ENCODE measurements around the gene PARD3B. TPM values are rescaled to one million over a fixed set of nuclear protein-coding genes. Genes with fewer than 3 reads are reported as not detected.

The PARD3B gene
- total and polyA plus RNA-seq, 2 of the 8 experiments (the other 6 are each of a cell fraction or from before 2014, with no cell fraction given): 1.2 to 5.7 TPM

GRCh38 chr2:204846471-204846870, 301.2 kb downstream of the PARD3B start:
- no peak overlapping the region for H4K5ac ChIP-seq (ENCODE audit: insufficient read length, low read depth, low read length)
- H3K4ac ChIP-seq (replicated peaks; ENCODE audit: insufficient read length, low read depth, low read length): no peak overlapping the region
- no peak overlapping the region for H3K18ac ChIP-seq (ENCODE audit: extremely low read depth, low read length)
- H2BK5ac ChIP-seq (ENCODE audit: low read depth, low read length): no peak overlapping the region
- H3K79me1 ChIP-seq (ENCODE audit: low read depth, low read length): no peaks in the 10 kb centered on the region
- H2AFZ ChIP-seq (ENCODE audit: low read length): no peak overlapping the region
- H3K4me3 ChIP-seq (ENCODE audit: extremely low read depth in 1 of 4, insufficient read depth in 2 of 4, low read depth in 3 of 4, low read length in 4 of 4): no peak overlapping the region
- H3K9me3 ChIP-seq (ENCODE audit: insufficient read depth in 2 of 2, low read depth in 1 of 2, low read length in 1 of 2): no peaks in the 10 kb centered on the region
- WGBS, 2 experiments (ENCODE audit: extremely low coverage in 1 of 2, insufficient coverage in 1 of 2, insufficient read length in 1 of 2, insufficient replicate concordance in 2 of 2, low coverage in 1 of 2, low lambda C conversion rate in 2 of 2, missing lambda C conversion rate in 1 of 2): 87% methylated on average over 4 of the region's 4 CpGs; no CpG with 5 or more reads in 1 of the 2 experiments
- H3K27me3 ChIP-seq (replicated peaks in 1 of 4; ENCODE audit: control insufficient read depth in 3 of 4, extremely low read depth in 1 of 4, insufficient read depth in 3 of 4, low read length in 3 of 4): no peaks in the 10 kb centered on the region
- H3K27ac ChIP-seq (ENCODE audit: low read depth, low read length): no peak overlapping the region
- H3K23me2 ChIP-seq (ENCODE audit: low read depth, low read length): no peaks in the 10 kb centered on the region
- no peaks in the 10 kb centered on the region for H3K36me3 ChIP-seq (ENCODE audit: control insufficient read depth in 2 of 4, insufficient read depth in 4 of 4, low read length in 3 of 4)
- no peaks in the 10 kb centered on the region for H3K4me1 ChIP-seq (replicated peaks in 1 of 4; ENCODE audit: control insufficient read depth in 3 of 4, insufficient read depth in 4 of 4, low read length in 3 of 4)
- ChIA-PET CTCF (ENCODE audit: partially characterized antibody) (no interaction called here), POLR2A (ENCODE audit: partially characterized antibody) (no interaction called here)
- H2BK20ac ChIP-seq (ENCODE audit: low read length): no peak overlapping the region
- H3K9ac ChIP-seq (replicated peaks in 1 of 4; ENCODE audit: extremely low read depth in 1 of 4, low read depth in 3 of 4, low read length in 3 of 4): no peak overlapping the region
- H2BK12ac ChIP-seq (ENCODE audit: low read depth, low read length): no peak overlapping the region
- no peak overlapping the region for H4K8ac ChIP-seq (ENCODE audit: extremely low read depth, insufficient read depth, low read length)
- no peak overlapping the region for H2BK120ac ChIP-seq (replicated peaks; ENCODE audit: low read depth, low read length)
- no peak overlapping the region for H3K56ac ChIP-seq (replicated peaks; ENCODE audit: insufficient read length, low read depth, low read length)
- H2BK15ac ChIP-seq (ENCODE audit: low read length): no peak overlapping the region
- DNase-seq (ENCODE audit: low read depth in 1 of 2, low spot score in 2 of 2) (no peak), FAIRE-seq (no peak)
- H2AK5ac ChIP-seq (ENCODE audit: low read depth, low read length): no peak overlapping the region
- no peak overlapping the region for H3K4me2 ChIP-seq (ENCODE audit: insufficient read depth in 1 of 2, low read depth in 2 of 2, low read length in 2 of 2)
- H3K23ac ChIP-seq (ENCODE audit: insufficient read length): no peak overlapping the region
- no peak overlapping the region for H3K14ac ChIP-seq (ENCODE audit: insufficient read length)
- no peak overlapping the region for H4K91ac ChIP-seq (replicated peaks; ENCODE audit: insufficient read length, low read length)
- no peaks in the 10 kb centered on the region for H3K79me2 ChIP-seq (ENCODE audit: control insufficient read depth in 1 of 2, insufficient read depth in 2 of 2, low read length in 2 of 2)
- H4K20me1 ChIP-seq (replicated peaks in 1 of 2; ENCODE audit: control insufficient read depth in 1 of 2, insufficient read depth in 2 of 2, low read length in 2 of 2): no peaks in the 10 kb centered on the region
- no peak for TF ChIP-seq YY1 (IDR thresholded peaks at IDR 0.05; ENCODE audit: low read depth, low read length)
- no peak for TF ChIP-seq HDAC6 (IDR thresholded peaks at IDR 0.05; ENCODE audit: low read depth, low read length)
- no peak for TF ChIP-seq POLR2A (IDR thresholded peaks at IDR 0.05; ENCODE audit: control extremely low read depth in 1 of 2, low read depth in 2 of 2, low read length in 2 of 2)
- TF ChIP-seq SIX5 (IDR thresholded peaks at IDR 0.05; ENCODE audit: low read depth, low read length): no peak

Data from H1 (cell line).